Esophagus squamous epithelium (tissue), 5 donors: ENCODE measurements around the gene FAM53B. TPM values are rescaled to one million over a fixed set of nuclear protein-coding genes. Genes with fewer than 3 reads are reported as not detected.

ENCODE experiments used
- DNase-seq: peaks from one replicate; lab custom pipeline; 2025; lab: John Stamatoyannopoulos, UW
- H3K27ac ChIP-seq, 4 donors: fragments of 200-600 bp; sonication (generic); one replicate each; pipeline ENCODE4 v1.5.1; 2016 to 2019; ENCODE audit warnings: mild to moderate bottlenecking in 1 of 4
- H3K27me3 ChIP-seq, 4 donors: fragments of 200-600 bp; sonication (generic); 1 replicate in 3 of 4; 2 replicates in 1 of 4; pipeline versions ENCODE4 v1.5.1 to v1.6.0; 2017 to 2021; ENCODE audit warnings: antibody characterized with exemption in 1 of 4
- H3K36me3 ChIP-seq, 3 donors: fragments of 200-600 bp; sonication (generic); one replicate each; pipeline ENCODE4 v1.5.1; 2016 to 2019
- H3K4me1 ChIP-seq, 3 donors: fragments of 200-600 bp; sonication (generic); one replicate each; pipeline ENCODE4 v1.5.1; 2017 to 2019
- H3K4me3 ChIP-seq, 4 donors: fragments of 200-600 bp; sonication (generic); 1 replicate in 3 of 4; 2 replicates in 1 of 4; pipeline ENCODE4 v1.5.1; 2016 to 2019; ENCODE audit warnings: mild to moderate bottlenecking in 2 of 4, moderate library complexity in 1 of 4
- H3K9me3 ChIP-seq, 3 donors: fragments of 200-600 bp; sonication (generic); one replicate each; pipeline ENCODE4 v1.5.1; 2016 to 2019
- CTCF ChIP-seq, 6 experiments: fragments of 450-650 bp in 4 of 6; fragments of 200-600 bp in 2 of 6; sonication (generic) in 2 of 6; IDR thresholded peaks; one replicate each; pipeline ENCODE4 v1.5.1; 2016 to 2019; ENCODE audit warnings: antibody characterized with exemption in 6 of 6, mild to moderate bottlenecking in 4 of 6, moderate library complexity in 4 of 6
- POLR2A ChIP-seq, 4 donors: fragments of 450-650 bp; IDR thresholded peaks; one replicate each; pipeline ENCODE4 v1.6.1; 2017; ENCODE audit warnings: antibody characterized with exemption in 4 of 4, mild to moderate bottlenecking in 4 of 4, moderate library complexity in 3 of 4
- WGBS, 2 donors: methylation state at CpG; one replicate each; pipeline ENCODE4 v1.1.5; 2018; 5-methylcytosine and 5-hydroxymethylcytosine counted together
- intact Hi-C: fragments of 100-400 bp; cut with DNase I; formaldehyde crosslinking; loops from one replicate; pipeline ENCODE4 v1.15.0; 2022
- total RNA-seq, 4 donors: library from RNA; depleted of rRNA; stranded (reverse); fragments of >200 nt; gene quantifications; one replicate each; pipeline ENCODE4 v1.1.0, GENCODE V29; 2016
- donor health status: DM: yes; HTN: yes; CAD: no.

Gene FAM53B
- total RNA-seq, 4 donors from 2014 or later, result 27.4 to 54.2 (median 31.5) TPM

GRCh38 chr10:124598773-124599587 is 145.2 kb downstream of the FAM53B start:
- H3K36me3 ChIP-seq, result no peaks in the 10 kb centered on the region
- no peak for DNase-seq
- WGBS, 2 donors, result 92 to 94% methylated on average over 9 to 10 of the region's 13 CpGs
- H3K27me3 ChIP-seq, result no peaks in the 10 kb centered on the region
- no peak for TF ChIP-seq CTCF (IDR thresholded peaks at IDR 0.05)
- no peak for TF ChIP-seq POLR2A (IDR thresholded peaks at IDR 0.05)
- H3K9me3 ChIP-seq, result no peaks in the 10 kb centered on the region
- peaks cover 0 to 9% (median 4%) of the 10 kb centered on the region in 3 donors for H3K4me1 ChIP-seq
- H3K27ac ChIP-seq, result no peak overlapping the region
- H3K4me3 ChIP-seq, result no peak overlapping the region
- intact Hi-C loops, result no loop called here

- Histone ChIP-seq H3K9me3 (no peaks in the 10 kb centered on the region), H3K4me1 (peaks cover 0 to 4% (median 0%) of the 10 kb centered on the region in 3 donors), H3K36me3 (no peaks in the 10 kb centered on the region), H3K27me3 (no peaks in the 10 kb centered on the region), H3K27ac (no peak overlapping the region), H3K4me3 (no peak overlapping the region)
- no peak for TF ChIP-seq CTCF (IDR thresholded peaks at IDR 0.05)
- TF ChIP-seq POLR2A (IDR thresholded peaks at IDR 0.05), result no peak
- WGBS, 2 donors, result 72% methylated on average over 3 of the region's 6 CpGs; no CpG with 5 or more reads in 1 of the 2 donors
- intact Hi-C loops, result no loop called here
- DNase-seq, result no peak
Observed at GRCh38 chr10:124598196-124598595, 146.0 kb downstream of the FAM53B start.

- TF ChIP-seq POLR2A (IDR thresholded peaks at IDR 0.05), result no peak
- no peak for TF ChIP-seq CTCF (IDR thresholded peaks at IDR 0.05)
- WGBS, 2 donors, result 92% methylated on average over 4 of the region's 10 CpGs; no CpG with 5 or more reads in 1 of the 2 donors
- intact Hi-C loops, result no loop called here
- Histone ChIP-seq H3K27me3 (no peaks in the 10 kb centered on the region), H3K9me3 (no peaks in the 10 kb centered on the region), H3K4me3 (no peak overlapping the region), H3K36me3 (no peaks in the 10 kb centered on the region), H3K27ac (no peak overlapping the region), H3K4me1 (peaks cover 0 to 4% (median 0%) of the 10 kb centered on the region in 3 donors)
- no peak for DNase-seq
Observed at GRCh38 chr10:124597846-124598165, 146.4 kb downstream of the FAM53B start.

GRCh38 chr10:124596962-124597845 is 147.0 kb downstream of the FAM53B start:
- intact Hi-C loops, result no loop called here
- no peaks in the 10 kb centered on the region for H3K9me3 ChIP-seq
- H3K4me1 ChIP-seq, result peaks cover 0 to 4% (median 0%) of the 10 kb centered on the region in 3 donors
- H3K27ac ChIP-seq, result no peak overlapping the region
- no peak for DNase-seq
- 79 to 85% methylated on average over 11 to 13 of the region's 21 CpGs for WGBS, 2 donors
- no peak overlapping the region for H3K4me3 ChIP-seq
- TF ChIP-seq POLR2A (IDR thresholded peaks at IDR 0.05) (no peak), CTCF (IDR thresholded peaks at IDR 0.05) (no peak)
- H3K27me3 ChIP-seq, result no peaks in the 10 kb centered on the region
- no peaks in the 10 kb centered on the region for H3K36me3 ChIP-seq
